Bronchial smooth muscle cell (primary cell): Measurements from ENCODE around the gene SH3BP2. TPM values are rescaled to one million over a fixed set of nuclear protein-coding genes. Genes with fewer than 3 reads are reported as not detected.

Source experiments
- total RNA-seq: library from RNA; depleted of rRNA; stranded (reverse); fragments of >200 nt; gene quantifications from 2 replicates; pipeline ENCODE4 v1.2.1, GENCODE V29; 2014

Gene SH3BP2, protein sequence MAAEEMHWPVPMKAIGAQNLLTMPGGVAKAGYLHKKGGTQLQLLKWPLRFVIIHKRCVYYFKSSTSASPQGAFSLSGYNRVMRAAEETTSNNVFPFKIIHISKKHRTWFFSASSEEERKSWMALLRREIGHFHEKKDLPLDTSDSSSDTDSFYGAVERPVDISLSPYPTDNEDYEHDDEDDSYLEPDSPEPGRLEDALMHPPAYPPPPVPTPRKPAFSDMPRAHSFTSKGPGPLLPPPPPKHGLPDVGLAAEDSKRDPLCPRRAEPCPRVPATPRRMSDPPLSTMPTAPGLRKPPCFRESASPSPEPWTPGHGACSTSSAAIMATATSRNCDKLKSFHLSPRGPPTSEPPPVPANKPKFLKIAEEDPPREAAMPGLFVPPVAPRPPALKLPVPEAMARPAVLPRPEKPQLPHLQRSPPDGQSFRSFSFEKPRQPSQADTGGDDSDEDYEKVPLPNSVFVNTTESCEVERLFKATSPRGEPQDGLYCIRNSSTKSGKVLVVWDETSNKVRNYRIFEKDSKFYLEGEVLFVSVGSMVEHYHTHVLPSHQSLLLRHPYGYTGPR
- total RNA-seq = 9.0 and 14.7 TPM in 2 replicates

GRCh38 chr4:2792711-2793585 lies at the start of gene SH3BP2:
Gene SH3BP2, plus strand, starts transcription at chr4:2793085. Its CDS starts 27,533 bp downstream, at chr4:2820618.

GRCh38 chr4:2755821-2756690 lies 36.8 kb upstream of the SH3BP2 start, which contains the start of gene TNIP2:
Gene TNIP2, minus strand, starts transcription at chr4:2756336. Its CDS starts 47 bp downstream, at chr4:2756289.

DNA sequence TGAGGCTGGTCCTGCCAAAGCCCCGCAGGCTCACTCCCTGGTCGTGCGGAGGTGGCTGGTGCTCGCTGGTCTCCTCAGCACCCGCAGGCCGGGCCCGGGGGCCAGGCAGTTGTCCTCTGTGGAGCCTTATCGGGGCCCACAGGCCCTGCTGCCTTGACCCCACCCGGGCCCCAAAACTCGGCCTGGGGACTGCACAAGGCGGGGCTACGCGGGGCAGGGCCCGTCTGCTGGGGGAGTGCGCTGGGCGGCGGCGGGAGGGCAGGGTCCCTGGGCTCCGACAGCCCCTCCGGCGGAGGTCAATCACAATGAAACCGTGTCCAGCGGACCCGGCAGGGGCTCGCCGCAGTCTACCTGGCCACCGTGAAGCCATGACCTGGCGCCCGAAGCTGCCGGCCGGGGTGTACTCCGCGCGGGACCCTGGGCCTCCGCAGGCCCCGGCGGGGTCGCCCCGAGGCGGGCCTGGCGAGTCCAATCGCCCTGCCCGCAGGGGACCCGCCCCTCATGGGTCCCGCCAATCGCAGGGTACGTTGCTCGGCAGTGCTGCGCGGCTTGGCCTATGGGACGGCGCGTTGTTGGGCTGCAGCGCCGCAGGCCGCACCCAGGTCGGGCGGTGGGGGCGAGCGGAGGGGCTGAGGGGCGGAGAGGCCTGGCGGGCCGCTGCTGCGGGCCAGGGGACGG lies 50.5 kb downstream of the SH3BP2 start, which contains the start of gene ADD1:
Gene ADD1, plus strand, starts transcription at position 582 of the 678 bp plus-strand sequence. CDS start 32,072 bp downstream, outside the sequence.

Other genes starting within 250 kb of the SH3BP2 start
- 45.2 and 49.6 TPM in 2 replicates for gene TNIP2, start 36.7 kb upstream of the SH3BP2 start, total RNA-seq
- gene ADD1, start 50.8 kb downstream of the SH3BP2 start, total RNA-seq = 146 and 183 TPM in 2 replicates
- 13.2 and 17.8 TPM in 2 replicates for gene NOP14, start 170.3 kb downstream of the SH3BP2 start, total RNA-seq
- 6.4 and 6.8 TPM in 2 replicates for gene GRK4, start 170.5 kb downstream of the SH3BP2 start, total RNA-seq